OCI-LY1 (cell line): ENCODE measurements around the gene PGAP2.

Source experiments
- H2AFZ ChIP-seq: fragments of 200-600 bp; sonication (generic), shearing (Covaris generic); 2 replicates; pipeline ENCODE4 v1.6.0; 2014; ENCODE audit warnings: antibody characterized with exemption, mild to moderate bottlenecking, low read length
- H3F3A ChIP-seq: fragments of 200-600 bp; sonication (generic), shearing (Covaris generic); 2 replicates; pipeline ENCODE4 v1.6.0; 2014; ENCODE audit warnings: mild to moderate bottlenecking, antibody characterized with exemption, low read length, moderate library complexity; ENCODE audit not compliant: insufficient read depth
- H3K27ac ChIP-seq: fragments of 200-600 bp; sonication (generic); 2 replicates; pipeline ENCODE4 v1.5.1; 2014; ENCODE audit warnings: low read length, mixed run types, mild to moderate bottlenecking, low read depth; ENCODE audit not compliant: poor library complexity, severe bottlenecking
- H3K27me3 ChIP-seq: fragments of 200-600 bp; sonication (generic); 2 replicates; pipeline ENCODE4 v1.6.0; 2014; ENCODE audit warnings: antibody characterized with exemption, mild to moderate bottlenecking, low read length, moderate library complexity; ENCODE audit not compliant: insufficient read depth
- H3K36me3 ChIP-seq: fragments of 200-600 bp; sonication (generic); 2 replicates; pipeline ENCODE4 v1.6.1; 2014; ENCODE audit warnings: mild to moderate bottlenecking, antibody characterized with exemption, low read length, moderate library complexity, mixed read lengths; ENCODE audit not compliant: insufficient read depth
- H3K4me1 ChIP-seq: fragments of 200-600 bp; sonication (generic); 2 replicates; pipeline ENCODE4 v1.5.1; 2014; ENCODE audit warnings: mild to moderate bottlenecking, low read length, moderate library complexity; ENCODE audit not compliant: insufficient read depth, severe bottlenecking
- H3K4me2 ChIP-seq: fragments of 200-600 bp; sonication (generic), shearing (Covaris generic); 2 replicates; pipeline ENCODE4 v1.6.1; 2014; ENCODE audit warnings: low read length
- H3K4me3 ChIP-seq: fragments of 200-600 bp; sonication (generic); 2 replicates; pipeline ENCODE4 v1.5.1; 2014; ENCODE audit warnings: low read length, low read depth, mild to moderate bottlenecking, mixed read lengths; ENCODE audit not compliant: poor library complexity, severe bottlenecking
- H3K79me2 ChIP-seq: fragments of 200-600 bp; shearing (Covaris generic); 2 replicates; pipeline ENCODE4 v1.6.1; 2016; ENCODE audit warnings: mixed run types, low read length, mixed read lengths; ENCODE audit not compliant: insufficient read depth
- H3K9ac ChIP-seq: fragments of 200-600 bp; sonication (generic), shearing (Covaris generic); 2 replicates; pipeline ENCODE4 v1.6.1; 2014; ENCODE audit warnings: mild to moderate bottlenecking, low read length, mixed read lengths
- H3K9me2 ChIP-seq: fragments of 200-600 bp; sonication (generic), shearing (Covaris generic); 2 replicates; pipeline ENCODE4 v1.6.1; 2014; ENCODE audit warnings: low read depth, mild to moderate bottlenecking, low read length, mixed read lengths
- H3K9me3 ChIP-seq: fragments of 200-600 bp; shearing (Covaris generic); 2 replicates; pipeline ENCODE4 v1.6.1; 2014; ENCODE audit warnings: low read length, mixed read lengths
- H4K20me1 ChIP-seq: fragments of 200-600 bp; sonication (generic), shearing (Covaris generic); 2 replicates; pipeline ENCODE4 v1.6.0; 2016; ENCODE audit warnings: mild to moderate bottlenecking, low read length; ENCODE audit not compliant: insufficient read depth
- EZH2 ChIP-seq: fragments of 200-600 bp; sonication (generic), shearing (Covaris generic); IDR thresholded peaks from 2 replicates; pipeline ENCODE4 v1.8.0; 2017; ENCODE audit warnings: borderline replicate concordance, mixed run types, mild to moderate bottlenecking, antibody characterized with exemption, low read length, moderate library complexity, mixed read lengths
- TF ChIP-seq, protein P1 (sequence below): fragments of 200-600 bp; sonication (generic), shearing (Covaris generic); IDR thresholded peaks from 2 replicates; pipeline ENCODE4 v1.5.1; 2017; ENCODE audit warnings: mild to moderate bottlenecking, antibody characterized with exemption, low read length, moderate library complexity, mixed read lengths

PGAP2 gene

DNA sequence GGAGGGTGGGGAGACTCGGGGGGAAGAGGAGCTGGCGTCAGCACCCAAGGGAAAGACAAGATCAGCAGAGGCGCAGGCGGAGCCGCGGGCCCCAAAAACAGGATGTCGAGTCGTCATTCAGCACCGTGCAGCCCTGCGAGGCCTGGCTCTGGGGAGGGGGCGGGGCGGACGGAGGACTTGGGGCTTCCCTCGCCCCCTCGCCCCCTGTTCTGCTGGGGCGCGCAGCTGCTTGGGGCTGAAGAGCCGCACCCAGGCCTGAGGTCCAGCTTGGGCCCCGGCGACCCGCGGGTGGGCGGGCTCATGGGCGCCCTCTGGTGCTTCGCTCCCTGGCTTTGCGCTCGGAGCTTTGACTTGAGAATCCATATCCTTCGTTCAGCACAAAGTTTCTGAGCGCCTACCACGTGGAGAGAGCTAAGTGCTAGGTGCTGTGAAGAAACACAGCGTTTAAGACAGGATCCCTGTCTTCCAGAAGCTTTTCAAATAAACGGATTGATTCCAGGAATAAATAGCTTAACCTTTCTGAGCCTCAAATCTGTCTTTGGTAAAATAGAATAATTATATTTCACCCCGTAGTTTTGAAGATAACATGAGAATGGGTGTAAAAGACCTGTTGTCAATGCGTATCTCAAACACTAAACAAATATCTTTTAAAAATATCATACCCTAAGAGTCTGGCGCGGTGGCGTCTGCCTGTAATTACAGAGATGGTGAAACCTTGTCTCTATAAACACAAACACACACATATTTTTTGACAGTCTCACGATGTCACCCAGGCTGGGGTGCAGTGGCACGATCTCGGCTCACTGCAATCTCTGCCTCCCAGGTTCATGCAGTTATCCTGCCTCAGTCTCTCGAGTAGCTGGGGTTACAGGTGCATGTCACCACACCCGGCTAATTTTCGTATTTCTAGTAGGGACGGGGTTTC lies 33.3 kb downstream of the PGAP2 start:
- Histone ChIP-seq H3K4me3 (peak overlapping the region; percentile 90), H2AFZ (peak overlapping the region; percentile 21; the same call in 1 of the 2 replicates), H3K9ac (peak overlapping the region; percentile 80), H3K36me3 (no peaks in the 10 kb centered on the region), H3K4me2 (peak overlapping the region; percentile 84), H3K79me2 (peaks cover 21% of the 10 kb centered on the region), H4K20me1 (no peaks in the 10 kb centered on the region), H3K9me2 (no peaks in the 10 kb centered on the region), H3K27me3 (no peaks in the 10 kb centered on the region), H3K9me3 (no peaks in the 10 kb centered on the region), H3K4me1 (peaks cover 40% of the 10 kb centered on the region), H3F3A (no peaks in the 10 kb centered on the region), H3K27ac (peak overlapping the region; percentile 87)
- TF ChIP-seq, protein P1, sequence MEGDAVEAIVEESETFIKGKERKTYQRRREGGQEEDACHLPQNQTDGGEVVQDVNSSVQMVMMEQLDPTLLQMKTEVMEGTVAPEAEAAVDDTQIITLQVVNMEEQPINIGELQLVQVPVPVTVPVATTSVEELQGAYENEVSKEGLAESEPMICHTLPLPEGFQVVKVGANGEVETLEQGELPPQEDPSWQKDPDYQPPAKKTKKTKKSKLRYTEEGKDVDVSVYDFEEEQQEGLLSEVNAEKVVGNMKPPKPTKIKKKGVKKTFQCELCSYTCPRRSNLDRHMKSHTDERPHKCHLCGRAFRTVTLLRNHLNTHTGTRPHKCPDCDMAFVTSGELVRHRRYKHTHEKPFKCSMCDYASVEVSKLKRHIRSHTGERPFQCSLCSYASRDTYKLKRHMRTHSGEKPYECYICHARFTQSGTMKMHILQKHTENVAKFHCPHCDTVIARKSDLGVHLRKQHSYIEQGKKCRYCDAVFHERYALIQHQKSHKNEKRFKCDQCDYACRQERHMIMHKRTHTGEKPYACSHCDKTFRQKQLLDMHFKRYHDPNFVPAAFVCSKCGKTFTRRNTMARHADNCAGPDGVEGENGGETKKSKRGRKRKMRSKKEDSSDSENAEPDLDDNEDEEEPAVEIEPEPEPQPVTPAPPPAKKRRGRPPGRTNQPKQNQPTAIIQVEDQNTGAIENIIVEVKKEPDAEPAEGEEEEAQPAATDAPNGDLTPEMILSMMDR = peak; percentile 81
- TF ChIP-seq EZH2 = no peak

DNA sequence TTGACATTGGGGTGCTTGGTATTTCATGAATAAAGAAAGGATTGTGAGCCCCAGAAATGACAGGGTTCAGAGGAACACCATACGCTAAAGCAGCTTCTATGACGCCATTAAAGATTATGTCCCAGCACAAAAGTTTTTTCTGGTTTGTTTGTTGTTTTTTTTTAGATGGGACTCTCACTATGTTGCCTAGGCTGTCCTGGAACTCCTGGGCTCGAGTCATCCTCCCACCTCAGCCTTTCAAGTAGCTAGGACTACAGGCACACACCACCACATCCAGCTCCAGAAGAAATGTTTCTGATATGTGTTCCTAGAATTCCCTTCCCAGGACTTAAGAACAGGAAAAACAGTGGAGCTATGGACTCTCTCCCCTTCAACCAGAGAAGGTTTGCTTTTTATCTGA lies 35.0 kb downstream of the PGAP2 start:
- no peak overlapping the region for H3K9ac ChIP-seq

DNA sequence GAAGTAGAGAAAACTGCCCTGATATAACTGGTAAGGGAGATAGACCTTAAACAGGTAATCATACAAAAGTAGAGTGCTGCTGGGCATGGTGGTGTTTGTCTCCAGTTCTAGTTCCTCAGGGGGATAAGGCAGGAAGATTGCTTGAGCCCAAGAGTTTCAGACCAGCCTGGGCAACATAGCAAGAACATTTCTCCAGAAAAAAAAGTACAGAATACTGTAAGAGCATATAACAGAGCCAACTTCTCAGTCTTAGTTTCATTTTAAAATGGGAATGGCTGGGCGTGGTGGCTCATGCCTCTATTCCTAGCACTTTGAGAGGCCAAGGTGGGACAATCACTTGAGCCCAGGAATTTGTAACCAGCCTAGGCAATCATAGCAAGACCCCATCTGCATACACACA lies 36.9 kb downstream of the PGAP2 start:
- no peaks in the 10 kb centered on the region for H3K36me3 ChIP-seq
- TF ChIP-seq, protein P1 = no peak
- no peak for TF ChIP-seq EZH2
- no peaks in the 10 kb centered on the region for H3K27me3 ChIP-seq
- no peaks in the 10 kb centered on the region for H3K9me3 ChIP-seq
- no peak overlapping the region for H3K27ac ChIP-seq
- H3K4me2 ChIP-seq = no peak overlapping the region
- H3F3A ChIP-seq = no peaks in the 10 kb centered on the region
- H3K9me2 ChIP-seq = no peaks in the 10 kb centered on the region
- H4K20me1 ChIP-seq = no peaks in the 10 kb centered on the region
- no peak overlapping the region for H3K9ac ChIP-seq
- peaks cover 7% of the 10 kb centered on the region for H3K4me1 ChIP-seq
- no peaks in the 10 kb centered on the region; the same call in 1 of the 2 replicates for H3K79me2 ChIP-seq
- no peak overlapping the region for H3K4me3 ChIP-seq
- H2AFZ ChIP-seq = no peak overlapping the region

More for the DNA sequence above, 35.0 kb downstream of the PGAP2 start:
- Histone ChIP-seq H3K27ac (no peak overlapping the region), H3K4me3 (no peak overlapping the region), H3K4me2 (no peak overlapping the region), H3K9me2 (no peaks in the 10 kb centered on the region), H3K27me3 (no peaks in the 10 kb centered on the region), H4K20me1 (no peaks in the 10 kb centered on the region), H3F3A (no peaks in the 10 kb centered on the region), H3K79me2 (peaks cover 14% of the 10 kb centered on the region), H3K36me3 (no peaks in the 10 kb centered on the region), H3K4me1 (peaks cover 23% of the 10 kb centered on the region), H2AFZ (no peak overlapping the region), H3K9me3 (no peaks in the 10 kb centered on the region)
- TF ChIP-seq, protein P1 = no peak
- TF ChIP-seq EZH2 = no peak
